ENCODE measurements around the gene LTN1. TPM values are rescaled to one million over a fixed set of nuclear protein-coding genes. Genes with fewer than 3 reads are reported as not detected.
"Not testable (repeated sequence)": the region's sequence is repeated elsewhere in the genome, so short reads cannot be mapped to it uniquely, and the experiment has no call there.

LTN1 gene
- total RNA-seq, 1 experiment from 2014 or later = 23.1 TPM

GRCh38 chr21:28931708-28932372 is 60.8 kb downstream of the LTN1 start:
- DNase-seq (ENCODE audit: low read depth) = not testable (repeated sequence)

DNA sequence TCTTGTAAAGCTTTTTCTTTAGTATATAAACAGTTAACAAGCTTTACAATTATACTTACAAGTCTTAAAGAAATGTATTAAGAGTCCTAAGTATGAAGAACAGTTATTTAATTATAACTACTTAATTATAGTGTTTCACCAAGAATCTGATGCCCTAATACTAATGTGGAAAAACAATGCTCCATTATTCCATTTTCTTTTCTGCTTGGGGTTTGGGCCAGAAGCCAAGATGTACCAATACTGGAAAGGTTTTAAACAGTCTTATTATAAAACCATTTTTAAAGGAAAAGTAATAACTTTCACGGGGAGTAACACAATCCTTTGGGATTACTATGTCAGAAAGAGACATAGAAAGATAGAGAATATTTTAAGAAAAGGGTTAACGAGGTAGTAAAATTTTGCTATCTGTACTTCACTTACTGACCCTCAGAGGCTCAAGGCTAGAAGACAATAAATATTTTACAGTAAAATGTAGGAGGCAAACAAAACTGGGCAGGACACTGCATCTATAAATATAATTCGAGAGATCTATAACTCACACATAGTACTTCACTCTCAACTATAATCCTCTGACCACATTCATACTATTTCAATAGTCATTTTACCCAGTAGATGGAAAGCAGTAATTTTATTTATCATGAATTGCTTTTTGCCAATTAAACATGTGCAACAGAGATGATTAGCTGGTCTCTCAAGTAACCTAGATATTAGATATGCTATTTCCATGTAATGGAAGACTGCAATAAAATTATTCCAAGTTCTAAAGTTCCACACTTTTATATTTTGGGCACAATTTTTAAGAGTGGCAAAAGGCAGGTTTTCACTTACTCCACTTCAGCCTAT is 63.9 kb downstream of the LTN1 start:
- no peak for DNase-seq (ENCODE audit: low read depth)

DNA sequence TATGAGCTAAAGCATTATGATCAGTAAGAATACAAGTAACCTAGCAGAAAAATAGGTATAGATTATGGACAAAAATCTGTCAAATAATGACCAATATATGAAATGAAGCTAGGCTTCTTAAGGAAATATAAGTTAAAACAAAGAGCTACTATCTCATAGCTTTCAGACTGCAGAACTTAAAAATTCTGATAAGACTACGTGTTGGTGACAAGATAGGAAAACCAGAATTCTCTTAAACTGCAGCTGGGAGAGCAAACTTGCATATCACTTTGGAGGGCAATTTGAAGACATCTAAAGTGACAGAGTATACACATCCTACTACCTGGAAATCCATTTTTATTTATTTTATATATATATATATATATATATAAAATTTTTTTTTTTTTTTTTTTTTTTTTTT is 65.5 kb downstream of the LTN1 start:
- DNase-seq (ENCODE audit: low read depth) = no peak

DNA sequence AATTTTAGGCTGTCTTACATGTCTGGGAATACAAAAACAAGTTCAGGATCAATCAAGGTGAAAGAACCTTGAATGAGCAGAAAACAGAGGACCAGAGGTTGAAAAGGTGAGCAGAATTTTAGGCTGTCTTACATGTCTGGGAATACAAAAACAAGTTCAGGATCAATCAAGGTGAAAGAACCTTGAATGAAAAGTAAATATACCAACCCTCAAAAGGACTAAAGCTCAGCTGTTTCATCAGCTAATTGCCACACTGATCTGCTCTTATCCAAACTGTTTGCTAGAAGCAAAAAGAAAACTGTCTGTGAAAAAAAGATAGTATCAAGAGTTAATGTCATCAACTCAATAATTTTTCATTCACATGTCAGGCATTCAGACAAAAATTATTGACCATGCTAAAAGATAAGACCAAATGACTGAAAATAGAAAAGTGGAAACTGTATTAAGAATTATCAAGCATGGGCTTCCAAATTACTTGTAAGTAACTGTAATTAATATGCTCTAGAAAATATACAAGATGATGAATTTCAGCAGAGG is 69.2 kb downstream of the LTN1 start:
- DNase-seq (ENCODE audit: low read depth) = no peak

DNA sequence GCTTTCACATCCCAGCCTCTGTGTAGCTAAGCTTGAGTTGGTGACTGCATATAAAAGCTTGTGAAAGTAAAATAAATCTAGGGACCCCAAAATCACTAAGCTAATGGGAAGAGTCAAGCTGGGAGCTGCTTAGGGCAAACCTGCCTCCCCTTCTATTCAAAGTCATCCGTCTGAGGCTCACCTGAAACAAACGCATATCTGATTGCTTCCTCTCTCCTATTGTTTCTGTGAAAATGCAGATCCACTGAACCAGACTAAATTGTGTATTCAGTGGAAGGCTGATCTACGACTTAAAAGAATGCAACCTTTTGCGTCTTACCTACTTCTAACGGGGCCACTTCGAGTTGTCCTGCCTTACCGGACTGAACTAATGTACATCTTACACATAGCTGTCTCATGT is 70.3 kb downstream of the LTN1 start:
- no peak for DNase-seq (ENCODE audit: low read depth)

DNA sequence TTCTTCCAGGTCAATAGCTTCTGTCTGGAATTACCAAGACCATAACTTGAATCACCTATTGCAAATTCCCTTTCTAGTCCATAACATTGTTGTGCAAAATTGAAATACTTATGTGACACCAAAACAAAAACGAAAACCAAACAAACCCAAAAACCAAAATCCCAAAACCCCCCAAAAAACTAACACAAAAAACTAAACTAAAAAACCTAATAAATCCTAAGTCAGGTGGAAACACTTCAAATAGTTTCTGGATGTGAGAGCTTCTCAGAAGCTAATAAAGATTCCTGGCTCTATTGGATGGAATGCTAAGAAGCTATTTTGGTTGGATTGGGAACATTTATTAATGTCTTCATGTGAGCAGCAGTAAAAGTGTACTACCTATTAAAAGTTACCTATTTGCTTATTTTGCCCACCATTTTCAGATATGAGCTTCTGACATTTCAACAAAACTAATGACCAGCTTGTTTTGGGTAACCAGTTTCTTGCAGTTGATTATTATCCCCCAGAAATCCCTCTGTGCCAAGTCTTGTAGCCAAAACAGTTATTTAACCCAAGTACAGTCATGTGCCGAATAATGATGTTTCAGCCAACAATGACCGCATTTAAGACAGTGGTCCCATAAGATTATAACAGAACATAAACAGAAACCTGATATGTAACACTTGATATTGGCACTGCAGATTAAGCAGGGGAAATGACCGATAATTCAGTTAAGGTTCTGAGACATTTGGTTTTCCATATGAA is 76.4 kb downstream of the LTN1 start:
- no peak for DNase-seq (ENCODE audit: low read depth)

DNA sequence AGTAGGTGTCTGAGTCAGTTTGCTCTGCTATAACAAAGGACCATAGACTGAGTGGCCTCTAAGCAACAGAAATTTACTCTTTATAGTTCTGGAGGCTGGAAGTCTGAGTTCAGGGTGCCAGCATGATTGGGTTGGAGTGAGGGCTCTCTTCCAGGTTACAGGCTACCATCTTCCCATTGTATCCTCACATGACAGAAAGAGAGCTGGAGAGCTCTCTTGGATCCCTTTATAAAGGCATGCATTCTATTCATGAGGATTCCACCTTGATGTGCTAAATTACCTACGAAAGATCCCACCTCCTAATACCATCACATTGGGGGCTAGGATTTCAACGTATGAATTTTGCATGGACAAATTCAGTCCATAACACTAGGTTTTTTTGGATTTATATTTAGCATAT is 79.6 kb downstream of the LTN1 start:
- no peak for DNase-seq (ENCODE audit: low read depth)

DNA sequence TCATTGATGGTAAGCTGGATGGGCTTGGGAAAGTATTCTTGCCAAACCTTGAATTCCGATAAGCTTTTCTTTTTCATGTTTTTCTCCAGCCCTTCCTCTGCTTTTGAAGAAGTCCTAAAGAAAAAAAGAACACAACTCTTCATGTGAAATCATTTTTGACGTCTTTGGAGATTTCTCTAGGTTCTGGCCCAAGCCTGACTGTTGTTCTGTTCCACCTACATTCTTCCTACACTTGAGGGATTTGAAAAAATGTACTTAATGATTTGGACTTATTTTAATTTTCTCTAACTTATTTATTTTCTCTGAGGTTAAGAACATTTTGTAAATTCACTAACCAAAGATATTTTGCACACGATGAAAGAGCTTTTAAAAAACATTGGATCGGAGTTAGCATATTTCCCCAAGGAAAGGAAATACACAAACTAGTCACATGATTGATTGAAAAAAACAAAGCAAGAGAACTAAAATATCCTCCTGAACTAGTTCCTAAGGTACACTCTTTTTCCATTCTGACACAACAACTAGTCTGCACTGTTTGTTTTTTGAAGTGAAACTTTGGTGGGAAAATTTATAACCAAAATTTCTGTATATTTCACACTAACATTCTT is 82.3 kb downstream of the LTN1 start:
- DNase-seq (ENCODE audit: low read depth) = no peak

DNA sequence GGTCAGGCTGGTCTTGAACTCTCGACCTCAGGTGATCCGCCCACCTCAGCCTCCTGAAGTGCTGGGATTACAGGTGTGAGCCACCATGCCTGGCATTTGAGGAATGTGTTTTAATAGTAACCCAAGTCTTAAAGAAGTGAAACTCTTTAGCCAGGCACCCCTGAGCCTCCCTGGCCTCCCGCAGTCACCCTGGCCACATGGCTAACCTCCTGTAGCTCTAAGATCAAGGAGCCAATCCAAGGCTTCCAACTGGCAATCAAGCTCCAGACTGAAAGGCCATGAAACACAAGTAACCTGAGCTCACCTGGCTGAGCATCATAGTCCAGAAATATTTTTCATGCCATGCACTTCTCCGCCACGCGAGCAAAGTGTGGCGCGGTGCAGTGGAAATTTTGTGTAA is 84.3 kb downstream of the LTN1 start:
- DNase-seq (ENCODE audit: low read depth) = no peak

- DNase-seq (ENCODE audit: low read depth) = no peak
These were observed 85.8 kb downstream of the LTN1 start for GRCh38 chr21:28906841-28907240.

DNA sequence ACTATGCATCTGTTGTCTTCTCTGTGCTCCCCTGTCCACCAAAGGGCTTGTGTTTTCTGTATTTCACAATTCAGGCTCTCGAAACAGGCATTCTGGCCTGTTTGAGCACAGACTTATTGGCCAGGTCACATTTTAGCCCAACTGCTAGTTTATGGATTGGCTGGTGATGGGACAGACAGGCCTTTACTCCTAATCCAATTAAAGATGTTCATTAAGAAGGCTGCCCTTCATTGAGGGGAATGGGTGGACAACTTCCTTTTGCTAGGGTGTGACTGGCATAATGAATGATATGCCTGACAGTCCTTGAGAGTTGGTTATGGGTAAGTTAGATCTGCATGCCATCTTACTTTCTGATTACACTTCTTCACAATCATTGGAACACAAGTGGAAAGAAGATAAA is 86.4 kb downstream of the LTN1 start:
- DNase-seq (ENCODE audit: low read depth) = no peak

- DNase-seq (ENCODE audit: low read depth) = no peak
These were observed 87.7 kb downstream of the LTN1 start for GRCh38 chr21:28904961-28905435.

- no peak for DNase-seq (ENCODE audit: low read depth)
These were observed 89.2 kb downstream of the LTN1 start for GRCh38 chr21:28903448-28903847.

DNA sequence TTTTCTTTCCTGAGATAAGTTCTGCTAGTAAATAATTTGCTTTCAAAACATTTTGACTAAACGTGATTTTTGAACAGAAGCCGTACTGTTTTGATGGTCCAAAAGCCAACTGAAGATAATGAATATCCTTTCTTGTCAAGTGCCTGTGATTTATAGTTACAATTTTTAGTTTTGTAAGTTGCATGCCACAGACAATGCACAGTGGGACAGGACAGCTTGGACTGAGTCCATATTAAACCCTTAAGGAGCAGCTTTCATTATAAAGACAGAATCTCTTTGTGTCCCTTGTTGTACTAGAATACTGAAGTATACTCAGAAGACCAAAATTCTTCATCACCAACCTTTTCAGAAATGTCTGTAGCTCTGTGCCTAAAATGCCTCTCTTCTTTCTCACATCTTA is 92.2 kb downstream of the LTN1 start:
- peak; percentile 4 for DNase-seq (ENCODE audit: low read depth)

DNA sequence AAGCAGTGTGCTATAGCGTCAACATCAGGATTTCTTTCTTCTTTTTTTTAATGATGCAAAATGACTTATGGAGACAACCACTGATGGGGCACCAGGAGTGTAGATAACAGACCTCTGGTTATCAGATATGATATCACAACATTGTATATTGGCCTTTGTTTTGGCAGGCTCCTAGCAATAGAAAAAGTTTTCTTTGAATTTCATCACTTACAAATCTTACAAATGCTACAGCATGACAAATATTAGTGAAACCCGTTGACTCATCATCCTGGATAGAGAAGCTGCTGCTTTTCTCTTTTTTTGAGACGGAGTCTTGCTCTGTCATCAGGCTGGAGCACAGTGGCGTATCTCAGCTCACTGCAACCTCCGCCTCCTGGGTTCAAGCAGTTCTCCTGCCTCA is 92.9 kb downstream of the LTN1 start:
- DNase-seq (ENCODE audit: low read depth) = peak; percentile 3

GRCh38 chr21:28899220-28899619 is 93.5 kb downstream of the LTN1 start:
- DNase-seq (ENCODE audit: low read depth) = no peak

- DNase-seq (ENCODE audit: low read depth) = no peak
These were observed 99.0 kb downstream of the LTN1 start for GRCh38 chr21:28893687-28894086.

DNA sequence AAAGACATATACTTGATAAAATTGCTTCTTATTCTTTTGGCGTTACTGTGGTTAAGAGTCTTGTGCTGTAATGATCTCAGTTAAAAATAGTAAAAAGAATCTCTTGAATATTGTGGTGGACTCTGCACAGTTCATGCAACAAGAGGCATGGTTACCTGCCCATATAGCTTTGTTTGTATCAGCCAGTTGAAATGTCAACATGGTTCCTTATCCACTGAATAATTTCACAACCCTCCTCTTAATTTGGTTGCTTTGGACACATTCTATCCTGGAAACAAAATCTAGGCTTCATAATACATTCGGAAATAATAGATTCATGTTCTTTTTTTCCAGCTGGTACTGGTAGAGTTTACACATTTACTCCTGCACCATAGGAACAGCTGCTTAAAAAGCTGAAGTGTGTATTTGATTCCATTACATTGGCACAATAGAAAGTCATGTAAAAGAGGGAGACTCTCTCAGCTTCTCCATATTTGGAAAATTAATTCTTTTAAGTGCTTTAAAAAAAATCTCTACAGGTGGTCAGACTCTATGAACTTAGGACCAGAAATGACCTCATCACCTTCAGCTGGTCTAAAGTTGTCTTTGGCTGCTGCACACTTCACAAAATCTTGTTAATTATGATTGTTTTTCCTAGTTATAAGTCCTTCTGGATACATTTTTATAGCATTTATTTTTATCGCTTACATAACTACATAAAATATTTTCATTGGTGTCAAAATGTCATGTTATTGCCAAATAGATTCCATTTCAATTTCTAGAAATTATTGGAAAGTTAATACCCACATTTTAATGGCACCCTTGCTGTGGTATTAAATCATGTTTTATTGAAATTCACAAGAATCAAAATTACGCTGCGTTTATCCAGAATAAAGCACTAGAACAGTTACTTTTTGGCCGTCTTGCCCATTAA is 100.2 kb downstream of the LTN1 start:
- no peak for DNase-seq (ENCODE audit: low read depth)

DNA sequence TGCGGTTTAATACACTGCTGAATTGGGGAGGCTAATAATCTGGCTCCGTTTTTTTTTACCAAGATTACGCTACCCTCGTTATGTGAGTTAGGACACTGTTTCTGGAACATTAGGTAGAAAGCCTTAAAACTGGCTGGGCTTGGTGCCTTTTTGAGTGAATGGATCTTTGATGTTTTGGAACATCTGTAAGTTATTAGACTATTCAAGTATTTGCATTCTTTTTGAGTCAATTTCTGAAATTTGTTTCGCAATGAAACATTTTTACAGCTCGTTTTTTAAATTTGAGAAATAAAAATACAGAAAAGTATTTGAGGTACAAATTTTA is 106.9 kb downstream of the LTN1 start:
- DNase-seq (ENCODE audit: low read depth) = peak; percentile 10

GRCh38 chr21:28884976-28885852 is 107.5 kb downstream of the LTN1 start:
- peak; percentile 84 for DNase-seq (ENCODE audit: low read depth)

All from RPMI7951 (cell line).